Measurements from ENCODE around the gene KMO. TPM values are rescaled to one million over a fixed set of nuclear protein-coding genes. Genes with fewer than 3 reads are reported as not detected.
A peak's percentile ranks its signal among the peaks of the same experiment; 100 is the strongest.

KMO gene
- total and polyA plus RNA-seq, 2 of the 8 experiments (the other 6 are each of a cell fraction or from before 2014, with no cell fraction given), result not detected

DNA sequence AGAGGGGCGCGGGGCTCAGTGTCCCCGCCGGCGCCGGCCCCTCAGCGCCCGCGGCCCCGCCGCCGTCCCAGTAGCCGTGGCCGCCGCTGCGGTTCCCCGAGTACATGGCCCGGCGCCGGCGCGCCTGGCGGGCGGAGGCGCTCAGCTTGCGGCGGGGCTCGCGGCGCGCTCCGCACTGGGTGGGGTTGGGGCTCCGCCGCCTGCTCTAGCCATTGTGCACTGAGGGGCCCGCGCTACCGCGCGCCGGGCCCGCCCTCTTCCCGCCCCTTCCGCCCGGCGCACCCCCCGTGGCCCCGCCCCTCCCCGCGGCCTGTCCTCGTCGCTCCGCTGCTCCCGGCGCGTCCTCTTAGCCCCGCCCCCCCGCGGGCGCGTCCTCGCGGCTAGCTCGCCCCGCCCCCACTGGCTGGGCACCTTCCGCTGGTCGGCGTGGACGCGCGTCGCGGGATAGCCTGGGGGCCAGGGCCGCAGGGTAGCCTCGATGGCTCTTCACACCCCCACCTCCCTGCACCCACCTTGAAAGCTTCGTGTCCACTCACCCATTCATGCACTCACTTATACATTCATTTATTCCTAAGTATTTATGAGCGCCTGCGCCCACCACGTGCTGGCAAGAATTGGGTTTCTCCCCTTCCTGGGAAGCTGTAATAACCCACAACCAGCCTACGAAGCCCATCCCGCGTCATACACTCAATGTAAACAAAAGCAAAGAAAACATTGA lies 108.1 kb downstream of the KMO start, which contains the start of the genes CHML and OPN3 (continued):
- no peak for TF ChIP-seq RNF2 (IDR thresholded peaks at IDR 0.05; ENCODE audit: borderline replicate concordance, low read depth, low read length, missing control alignments, poor library complexity, severe bottlenecking)
- TF ChIP-seq NRF1 (IDR thresholded peaks at IDR 0.05; ENCODE audit: low read depth, low read length), result no peak
- TF ChIP-seq EP300 (IDR thresholded peaks at IDR 0.05; ENCODE audit: borderline replicate concordance in 1 of 2, low read depth in 2 of 2, low read length in 2 of 2), result no peak
- no peak for TF ChIP-seq TEAD4 (IDR thresholded peaks at IDR 0.05; ENCODE audit: low read depth, low read length)
- TF ChIP-seq ASH2L (IDR thresholded peaks at IDR 0.05; ENCODE audit: low read length), result peak; percentile 6
- TF ChIP-seq PHF8 (conservative IDR thresholded peaks at IDR 0.05; ENCODE audit: low read depth, low read length), result peak; percentile 84
- no peak for TF ChIP-seq SP2 (IDR thresholded peaks at IDR 0.05; ENCODE audit: low read length)
- TF ChIP-seq CREB1 (IDR thresholded peaks at IDR 0.05), result peak; percentile 41; the same call in 1 of the 2 replicates
- TF ChIP-seq JUND (IDR thresholded peaks at IDR 0.05; ENCODE audit: low read length), result no peak
- TF ChIP-seq TAF7 (optimal IDR thresholded peaks at IDR 0.05; ENCODE audit: borderline replicate concordance, low read depth, low read length), result peak; percentile 52
- TF ChIP-seq NANOG (IDR thresholded peaks at IDR 0.05; ENCODE audit: insufficient read depth, low read depth, low read length, poor library complexity, severe bottlenecking), result no peak
- TF ChIP-seq SIRT6 (IDR thresholded peaks at IDR 0.05; ENCODE audit: low read length), result no peak
- no peak; the same call in 1 of the 2 replicates for TF ChIP-seq YY1 (IDR thresholded peaks at IDR 0.05; ENCODE audit: low read depth, low read length)
- TF ChIP-seq TAF1 (IDR thresholded peaks at IDR 0.05; ENCODE audit: low read depth, low read length), result peak; percentile 95
- TF ChIP-seq, protein P1, sequence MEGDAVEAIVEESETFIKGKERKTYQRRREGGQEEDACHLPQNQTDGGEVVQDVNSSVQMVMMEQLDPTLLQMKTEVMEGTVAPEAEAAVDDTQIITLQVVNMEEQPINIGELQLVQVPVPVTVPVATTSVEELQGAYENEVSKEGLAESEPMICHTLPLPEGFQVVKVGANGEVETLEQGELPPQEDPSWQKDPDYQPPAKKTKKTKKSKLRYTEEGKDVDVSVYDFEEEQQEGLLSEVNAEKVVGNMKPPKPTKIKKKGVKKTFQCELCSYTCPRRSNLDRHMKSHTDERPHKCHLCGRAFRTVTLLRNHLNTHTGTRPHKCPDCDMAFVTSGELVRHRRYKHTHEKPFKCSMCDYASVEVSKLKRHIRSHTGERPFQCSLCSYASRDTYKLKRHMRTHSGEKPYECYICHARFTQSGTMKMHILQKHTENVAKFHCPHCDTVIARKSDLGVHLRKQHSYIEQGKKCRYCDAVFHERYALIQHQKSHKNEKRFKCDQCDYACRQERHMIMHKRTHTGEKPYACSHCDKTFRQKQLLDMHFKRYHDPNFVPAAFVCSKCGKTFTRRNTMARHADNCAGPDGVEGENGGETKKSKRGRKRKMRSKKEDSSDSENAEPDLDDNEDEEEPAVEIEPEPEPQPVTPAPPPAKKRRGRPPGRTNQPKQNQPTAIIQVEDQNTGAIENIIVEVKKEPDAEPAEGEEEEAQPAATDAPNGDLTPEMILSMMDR (IDR thresholded peaks at IDR 0.05; ENCODE audit: control extremely low read depth in 1 of 3, insufficient read depth in 1 of 3, low read depth in 1 of 3, low read length in 3 of 3), result no peak
- TF ChIP-seq EGR1 (IDR thresholded peaks at IDR 0.05; ENCODE audit: borderline replicate concordance, low read depth, low read length), result no peak
- no peak for TF ChIP-seq BCL11A (IDR thresholded peaks at IDR 0.05; ENCODE audit: low read depth in 2 of 2, low read length in 2 of 2)
- TF ChIP-seq TBP (IDR thresholded peaks at IDR 0.05; ENCODE audit: low read depth, low read length), result peak; percentile 71
- TF ChIP-seq, protein P2, sequence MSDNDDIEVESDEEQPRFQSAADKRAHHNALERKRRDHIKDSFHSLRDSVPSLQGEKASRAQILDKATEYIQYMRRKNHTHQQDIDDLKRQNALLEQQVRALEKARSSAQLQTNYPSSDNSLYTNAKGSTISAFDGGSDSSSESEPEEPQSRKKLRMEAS (IDR thresholded peaks at IDR 0.05), result peak; percentile 85
- TF ChIP-seq POU5F1 (IDR thresholded peaks at IDR 0.05; ENCODE audit: low read depth, low read length), result no peak
- no peak for TF ChIP-seq MAFK (IDR thresholded peaks at IDR 0.05; ENCODE audit: low read depth, low read length)
- no peak for TF ChIP-seq CTBP2 (IDR thresholded peaks at IDR 0.05; ENCODE audit: borderline replicate concordance, insufficient read depth, insufficient read length, low read length)
